Stimulated activated CD4-positive, alpha-beta T cell treated with anti-CD3 and anti-CD28 coated beads, Interleukin-2, amount 100 ng/mL, for 48 hours (primary cell): ENCODE results near the gene CLTRN.
"Not testable (repeated sequence)": the region's sequence is repeated elsewhere in the genome, so short reads cannot be mapped to it uniquely, and the experiment has no call there.

ENCODE experiments used
- DNase-seq, 2 donors: peaks; one replicate each; pipeline ENCODE4 v3.0.0-alpha.2; 2020

The CLTRN gene

DNA sequence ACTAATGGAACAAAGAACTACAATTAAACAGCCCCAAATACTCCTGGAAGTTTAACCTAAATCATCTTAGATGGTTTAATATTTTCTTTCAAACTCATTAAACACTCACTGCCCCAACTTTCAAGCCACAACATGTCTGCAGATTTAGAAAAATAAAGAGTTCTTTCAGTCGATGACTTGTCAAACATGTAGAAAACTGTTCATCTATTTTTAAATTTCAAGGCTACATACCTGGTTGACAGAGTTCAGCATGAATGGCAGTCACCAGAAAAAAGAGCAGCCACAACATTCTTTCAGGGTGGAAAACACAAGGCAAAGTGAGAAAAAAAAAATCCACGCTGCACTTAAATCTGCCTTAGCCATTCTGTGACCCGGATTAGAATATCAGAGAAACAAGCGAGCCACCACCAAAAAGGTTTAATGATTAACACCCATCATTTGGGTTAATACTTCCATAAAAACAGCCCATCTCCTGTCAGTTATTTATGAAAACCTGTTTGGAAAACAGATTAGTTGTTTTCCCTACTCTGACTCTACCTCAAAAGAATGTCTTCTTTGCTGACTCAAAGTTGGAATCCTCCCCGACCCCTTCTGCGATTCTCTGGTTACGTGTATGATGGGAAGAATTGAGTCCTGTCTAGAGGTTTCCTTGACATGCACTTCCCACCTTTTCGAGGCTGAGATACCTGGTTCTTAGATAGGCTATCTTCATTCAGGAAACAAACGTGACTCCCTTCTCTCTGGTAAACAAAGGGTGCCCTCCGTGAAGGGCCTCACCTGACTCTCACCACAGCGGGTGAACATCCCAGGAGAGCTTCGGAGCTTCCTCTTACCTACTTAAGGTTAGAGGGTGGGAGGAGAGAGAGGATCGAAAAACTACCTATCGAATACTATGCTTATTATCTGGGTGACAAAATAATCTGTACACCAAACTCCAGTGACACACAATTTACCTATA, at the start of gene CLTRN:
Gene CLTRN, minus strand, starts transcription at position 319 of the 958 bp plus-strand sequence. Its CDS starts 30 bp downstream, at position 289.
- DNase-seq = no peak

GRCh38 chrX:15704273-15704672, 39.7 kb upstream of the CLTRN start:
- not testable (repeated sequence) for DNase-seq

DNA sequence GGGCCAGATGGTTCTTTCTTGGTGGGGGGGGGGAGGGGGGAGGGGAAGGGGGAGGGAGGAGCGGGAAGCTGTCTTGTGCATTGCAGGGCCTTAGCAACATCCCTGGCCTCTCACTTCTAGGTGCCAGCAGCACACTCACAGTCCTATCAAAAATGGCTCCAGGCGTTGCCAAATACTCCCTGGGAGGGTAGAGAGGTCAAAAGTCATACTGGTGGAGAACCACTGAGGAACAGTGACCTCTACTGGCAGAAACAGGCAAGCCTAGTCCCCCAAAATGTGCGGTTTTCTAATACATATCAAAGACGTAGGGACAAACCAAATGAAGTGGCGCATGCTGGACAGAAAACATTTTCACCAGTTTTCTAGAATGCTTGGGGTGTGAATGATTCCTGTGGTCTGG, 39.2 kb upstream of the CLTRN start:
- DNase-seq = not testable (repeated sequence)

DNA sequence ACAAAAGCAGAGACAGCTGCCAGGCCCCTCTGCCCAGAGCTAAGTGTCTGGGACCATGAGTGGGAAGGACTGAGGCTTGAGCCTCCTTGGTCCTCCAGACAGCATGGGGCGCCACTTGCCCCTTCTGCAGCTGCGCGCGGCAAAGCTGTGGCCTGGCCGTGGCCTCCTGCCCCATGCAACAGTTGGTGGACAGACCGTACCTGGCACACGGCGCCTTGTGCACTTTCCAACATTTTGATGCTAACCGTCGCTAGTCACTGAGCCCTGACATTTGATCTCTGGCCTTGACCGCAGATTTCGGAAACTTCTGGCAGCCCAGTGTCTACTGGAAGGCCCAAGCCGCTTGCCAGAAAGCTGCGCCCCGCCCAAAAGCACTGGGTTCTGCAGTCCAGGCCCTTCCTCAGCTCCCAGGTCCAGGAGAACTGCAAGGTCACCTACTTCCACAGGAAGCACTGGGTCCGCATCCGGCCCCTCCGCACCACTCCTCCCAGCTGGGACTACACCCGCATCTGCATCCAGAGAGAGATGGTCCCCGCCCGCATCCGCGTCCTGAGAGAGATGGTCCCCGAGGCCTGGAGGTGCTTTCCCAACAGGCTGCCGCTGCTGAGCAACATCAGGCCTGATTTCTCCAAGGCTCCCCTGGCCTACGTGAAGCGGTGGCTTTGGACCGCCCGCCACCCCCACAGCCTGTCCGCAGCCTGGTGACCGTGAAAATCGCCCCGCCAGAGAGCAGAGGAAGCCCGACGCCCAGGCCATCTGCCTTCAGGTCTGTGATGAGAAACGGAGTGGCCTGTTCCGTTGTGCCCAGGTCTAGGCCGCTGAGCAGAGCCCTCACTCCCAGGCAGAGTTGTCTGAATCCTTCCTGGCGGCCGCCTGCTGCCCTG, 38.1 kb upstream of the CLTRN start:
- DNase-seq = no peak

GRCh38 chrX:15696516-15696915, 31.9 kb upstream of the CLTRN start:
- no peak for DNase-seq

DNA sequence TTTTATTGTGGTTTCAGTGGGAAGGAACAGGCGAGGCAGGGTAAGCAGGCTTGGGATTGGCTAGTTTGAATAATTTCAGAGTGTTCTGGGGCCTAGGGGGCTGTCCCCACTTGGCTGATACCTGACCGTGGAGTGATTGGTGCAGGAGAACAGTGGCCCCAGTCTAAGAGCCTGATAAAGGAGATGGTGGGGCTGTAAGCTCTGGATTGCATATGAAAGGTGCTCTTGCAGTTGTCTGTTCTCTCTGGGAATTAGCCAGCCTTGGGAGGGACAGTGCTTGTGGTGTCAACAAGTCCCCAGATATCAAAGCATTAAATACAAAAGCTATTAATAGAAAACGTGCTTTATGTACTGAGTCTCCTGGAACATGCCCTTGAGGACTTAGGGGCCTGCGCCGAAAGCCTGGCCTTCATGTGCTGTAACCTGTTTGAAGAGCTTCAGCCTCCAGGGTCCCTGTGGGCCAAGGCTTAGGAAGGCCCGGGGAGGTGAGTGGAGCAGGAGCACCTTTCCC, 30.4 kb upstream of the CLTRN start:
- no peak for DNase-seq

GRCh38 chrX:15686818-15687685, 22.4 kb upstream of the CLTRN start:
- peak; percentile 37 to 57 for DNase-seq

DNA sequence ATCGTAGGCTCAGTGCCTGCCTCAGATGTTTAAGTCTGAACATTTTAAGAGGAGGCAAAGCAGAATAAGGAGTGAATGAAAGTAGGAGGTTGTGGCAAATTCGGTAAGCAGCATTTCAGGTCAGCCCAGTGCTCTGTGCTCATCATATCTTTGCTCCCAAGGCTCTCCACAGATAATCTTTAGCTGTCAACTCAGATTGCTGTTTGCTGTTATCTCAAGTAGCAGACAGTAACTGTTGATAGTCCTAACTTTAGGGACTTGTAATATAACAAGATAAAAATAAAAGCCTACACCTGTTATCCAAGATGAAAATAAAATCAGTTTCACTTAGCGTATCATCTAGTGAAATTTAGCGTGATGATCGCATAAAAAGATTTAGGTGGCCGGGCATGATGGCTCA, 18.6 kb upstream of the CLTRN start:
- no peak for DNase-seq

DNA sequence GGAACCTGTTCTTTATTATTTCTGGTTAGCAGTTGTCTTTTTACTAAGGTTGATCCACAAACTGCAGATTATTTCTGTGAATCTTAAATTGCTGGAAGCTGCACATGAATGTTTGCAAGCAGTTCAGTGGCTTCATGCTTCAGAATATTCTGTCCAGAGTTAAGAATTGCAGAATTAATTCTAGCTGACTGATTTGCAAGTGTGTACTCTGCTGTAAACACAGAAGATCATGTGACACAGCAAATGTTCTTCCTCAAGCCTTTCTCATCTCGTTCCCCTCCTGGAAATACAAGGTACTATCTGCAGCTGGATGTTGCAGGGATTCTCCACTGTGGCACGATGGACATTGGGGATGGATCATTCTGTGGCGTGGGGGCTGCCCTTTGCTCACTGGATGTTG, 16.8 kb upstream of the CLTRN start:
- DNase-seq = no peak

GRCh38 chrX:15680401-15680800, 15.8 kb upstream of the CLTRN start:
- no peak for DNase-seq

- DNase-seq = no peak
Measured at GRCh38 chrX:15679246-15679645, 14.6 kb upstream of the CLTRN start.

- no peak for DNase-seq
Measured at GRCh38 chrX:15678339-15678738, 13.7 kb upstream of the CLTRN start.

GRCh38 chrX:15676886-15677285, 12.3 kb upstream of the CLTRN start:
- DNase-seq = no peak

GRCh38 chrX:15675490-15675921, 10.9 kb upstream of the CLTRN start:
- peak; percentile 66 to 88 for DNase-seq

DNA sequence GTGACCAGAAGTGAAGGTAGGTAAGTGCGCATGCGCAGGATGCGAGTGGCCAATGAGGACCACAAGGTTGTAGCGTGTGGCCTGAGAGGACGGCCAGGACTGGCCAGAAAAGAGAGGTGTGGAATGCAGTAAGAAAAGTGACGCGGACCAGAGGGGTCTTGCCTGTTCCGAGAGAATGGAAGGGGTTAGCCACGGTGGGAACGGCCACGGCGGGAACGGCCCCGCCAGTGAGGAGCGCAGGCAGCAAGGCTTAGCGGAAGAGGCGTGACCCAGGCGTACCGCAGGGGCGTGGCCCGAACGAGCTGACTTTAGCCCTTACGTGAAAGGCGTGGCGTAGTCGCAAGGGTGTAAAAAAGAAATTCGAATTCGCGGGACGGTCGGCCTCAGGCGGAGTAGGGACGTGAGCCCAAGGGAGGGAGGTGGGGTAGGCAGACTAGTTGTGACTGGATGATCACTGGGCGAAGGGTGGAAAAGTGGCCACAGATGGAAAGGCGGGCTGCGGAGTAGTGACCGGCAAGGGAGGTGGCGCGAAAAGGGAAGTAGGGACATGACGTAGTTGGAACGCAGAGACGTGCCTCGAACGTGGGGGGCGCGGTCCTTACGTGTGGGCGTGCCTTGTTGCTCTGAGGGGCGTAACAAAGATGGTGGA, 10.4 kb upstream of the CLTRN start:
- DNase-seq = peak; percentile 74 to 83

- no peak for DNase-seq
Measured at GRCh38 chrX:15674514-15674840, 9.9 kb upstream of the CLTRN start.

GRCh38 chrX:15673970-15674369, 9.4 kb upstream of the CLTRN start:
- no peak for DNase-seq

DNA sequence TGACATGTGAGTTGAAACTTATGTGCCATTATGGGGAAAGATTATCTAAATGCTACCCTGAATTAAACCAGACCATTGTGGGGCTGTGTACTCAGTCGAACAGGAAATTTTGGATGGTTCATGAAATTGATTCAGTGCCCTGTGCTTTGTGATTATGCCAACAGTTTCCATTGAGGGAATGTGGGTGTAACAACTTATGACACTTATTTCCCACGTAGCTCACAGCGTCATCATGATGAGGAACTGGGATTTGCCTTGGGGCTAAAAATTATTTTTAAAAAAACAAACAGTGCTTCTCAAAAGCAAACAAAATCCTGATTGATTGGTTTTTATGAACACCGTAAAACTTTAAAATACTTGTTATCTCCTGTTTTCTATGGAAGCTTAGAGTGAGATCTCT, 8.3 kb upstream of the CLTRN start:
- no peak for DNase-seq

GRCh38 chrX:15663439-15663838, 1.2 kb downstream of the CLTRN start:
- no peak for DNase-seq

- not testable (repeated sequence) for DNase-seq
Measured at GRCh38 chrX:15654804-15655203, 9.8 kb downstream of the CLTRN start.

DNA sequence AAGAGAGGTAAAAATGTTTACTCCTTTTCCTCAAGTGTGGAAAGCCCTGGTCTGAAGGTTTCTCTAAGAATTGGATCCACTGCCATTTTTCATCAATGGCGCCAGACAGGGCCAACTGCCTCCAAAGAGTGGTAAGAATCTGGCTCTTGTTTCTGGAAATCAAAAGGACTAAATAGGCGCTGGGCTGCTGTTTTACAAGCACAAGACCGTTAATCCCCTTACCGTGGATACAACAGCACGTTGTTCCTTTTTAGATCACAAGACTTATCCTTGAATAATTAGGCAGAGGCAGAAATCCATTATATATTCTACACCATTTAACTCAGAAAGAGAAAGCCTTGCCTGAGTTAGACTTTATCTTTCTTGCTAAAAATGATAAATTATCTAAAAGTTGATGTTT, 10.6 kb downstream of the CLTRN start:
- DNase-seq = no peak

- DNase-seq = not testable (repeated sequence)
Measured at GRCh38 chrX:15647510-15647909, 17.1 kb downstream of the CLTRN start.
